H1 (cell line): ENCODE data around the gene OTOP3. TPM values are rescaled to one million over a fixed set of nuclear protein-coding genes. Genes with fewer than 3 reads are reported as not detected.

Source experiments
- CTCF ChIA-PET: fragments of 300-600 bp; sonication (Branson Sonifier 250); formaldehyde crosslinking; loops from one replicate; lab custom pipeline; 2021; ENCODE audit not compliant: partially characterized antibody; lab: Charles Lee
- POLR2A ChIA-PET: fragments of 300-600 bp; sonication (Branson Sonifier 250); formaldehyde crosslinking; loops from one replicate; lab custom pipeline; 2021; ENCODE audit warnings: inconsistent platforms; ENCODE audit not compliant: partially characterized antibody; lab: Charles Lee
- DNase-seq, 2 experiments: peaks; one replicate each; pipeline versions ENCODE4 v3.0.0 to v3.0.0-alpha.2; 2010 to 2022; ENCODE audit warnings: low spot score in 2 of 2, low read depth in 1 of 2, mixed read lengths in 1 of 2
- FAIRE-seq: peaks from 2 replicates; lab custom pipeline; 2011; peaks lifted over from hg19 to GRCh38; lab: Jason Lieb, UNC
- H2AFZ ChIP-seq: 2 replicates; pipeline ENCODE4 v1.8.1; 2012; ENCODE audit warnings: low read length, inconsistent platforms
- H2AK5ac ChIP-seq: 2 replicates; pipeline ENCODE4 v1.6.1; 2013; ENCODE audit warnings: low read depth, low read length
- H2BK120ac ChIP-seq: replicated peaks from 2 replicates; pipeline ENCODE3; 2013; ENCODE audit warnings: low read depth, low read length, inconsistent platforms
- H2BK12ac ChIP-seq: 2 replicates; pipeline ENCODE4 v1.6.1; 2013; ENCODE audit warnings: low read depth, low read length
- H2BK15ac ChIP-seq: 2 replicates; pipeline ENCODE4 v1.6.1; 2013; ENCODE audit warnings: low read length
- H2BK20ac ChIP-seq: 2 replicates; pipeline ENCODE4 v1.6.1; 2013; ENCODE audit warnings: low read length
- H2BK5ac ChIP-seq: 2 replicates; pipeline ENCODE4 v1.6.1; 2013; ENCODE audit warnings: low read depth, low read length
- H3K14ac ChIP-seq: 2 replicates; pipeline ENCODE4 v1.6.1; 2013; ENCODE audit warnings: inconsistent platforms; ENCODE audit not compliant: insufficient read length
- H3K18ac ChIP-seq: 2 replicates; pipeline ENCODE4 v1.6.1; 2013; ENCODE audit warnings: low read length; ENCODE audit errors: extremely low read depth
- H3K23ac ChIP-seq: 2 replicates; pipeline ENCODE4 v1.6.1; 2013; ENCODE audit warnings: inconsistent platforms; ENCODE audit not compliant: insufficient read length
- H3K23me2 ChIP-seq: 2 replicates; pipeline ENCODE4 v1.6.1; 2013; ENCODE audit warnings: low read depth, low read length
- H3K27ac ChIP-seq: 2 replicates; pipeline ENCODE4 v1.6.1; 2011; ENCODE audit warnings: low read depth, low read length, inconsistent platforms
- H3K27me3 ChIP-seq, 4 experiments: replicated peaks in 1 of 4; 1 replicate in 1 of 4; 2 replicates in 3 of 4; pipeline versions ENCODE4 v1.6.1 to v1.8.1; 2011 to 2013; ENCODE audit warnings: low read length in 3 of 4, mild to moderate bottlenecking in 3 of 4, inconsistent platforms in 2 of 4, mixed read lengths in 2 of 4, moderate library complexity in 1 of 4; ENCODE audit not compliant: control insufficient read depth in 3 of 4, insufficient read depth in 3 of 4; ENCODE audit errors: extremely low read depth in 1 of 4
- H3K36me3 ChIP-seq, 4 experiments: 2 replicates each; pipeline versions ENCODE4 v1.6.1 to v1.8.1; 2011 to 2013; ENCODE audit warnings: mild to moderate bottlenecking in 4 of 4, low read length in 3 of 4, moderate library complexity in 2 of 4, control low read depth in 1 of 4, inconsistent platforms in 1 of 4; ENCODE audit not compliant: insufficient read depth in 4 of 4, control insufficient read depth in 2 of 4
- H3K4ac ChIP-seq: replicated peaks from 2 replicates; pipeline ENCODE3; 2013; ENCODE audit warnings: low read length, low read depth, mixed read lengths, inconsistent platforms; ENCODE audit not compliant: insufficient read length
- H3K4me1 ChIP-seq, 4 experiments: replicated peaks in 1 of 4; 1 replicate in 1 of 4; 2 replicates in 3 of 4; pipeline versions ENCODE4 v1.6.1 to v1.8.1; 2011 to 2013; ENCODE audit warnings: low read length in 3 of 4, inconsistent platforms in 2 of 4, mixed read lengths in 1 of 4; ENCODE audit not compliant: insufficient read depth in 4 of 4, control insufficient read depth in 3 of 4
- H3K4me2 ChIP-seq, 2 experiments: 2 replicates each; pipeline versions ENCODE4 v1.6.1 to v1.8.1; 2011 to 2013; ENCODE audit warnings: low read depth in 2 of 2, low read length in 2 of 2, control low read depth in 1 of 2, inconsistent platforms in 1 of 2, mild to moderate bottlenecking in 1 of 2; ENCODE audit not compliant: insufficient read depth in 1 of 2
- H3K4me3 ChIP-seq, 4 experiments: fragments of 200-600, 300-600 bp in 1 of 4; sonication (generic), shearing (Covaris generic), sonication (Bioruptor Twin) in 1 of 4; 2 replicates each; pipeline versions ENCODE4 v1.5.1 to v1.8.1; 2011 to 2016; ENCODE audit warnings: low read length in 4 of 4, low read depth in 3 of 4, control low read depth in 2 of 4, inconsistent platforms in 2 of 4, mild to moderate bottlenecking in 2 of 4, mixed read lengths in 1 of 4, moderate library complexity in 1 of 4; ENCODE audit not compliant: insufficient read depth in 2 of 4; ENCODE audit errors: extremely low read depth in 1 of 4
- H3K56ac ChIP-seq: replicated peaks from 2 replicates; pipeline ENCODE3; 2013; ENCODE audit warnings: low read depth, mild to moderate bottlenecking, mixed read lengths, low read length, inconsistent platforms; ENCODE audit not compliant: insufficient read length
- H3K79me1 ChIP-seq: 2 replicates; pipeline ENCODE4 v1.6.1; 2013; ENCODE audit warnings: low read depth, low read length, control low read depth
- H3K79me2 ChIP-seq, 2 experiments: 2 replicates each; pipeline versions ENCODE4 v1.6.1 to v1.8.1; 2012 to 2013; ENCODE audit warnings: low read length in 2 of 2, mild to moderate bottlenecking in 2 of 2, inconsistent platforms in 1 of 2; ENCODE audit not compliant: insufficient read depth in 2 of 2, control insufficient read depth in 1 of 2
- H3K9ac ChIP-seq, 4 experiments: replicated peaks in 1 of 4; 1 replicate in 1 of 4; 2 replicates in 3 of 4; pipeline versions ENCODE4 v1.6.1 to v1.8.1; 2011 to 2013; ENCODE audit warnings: low read depth in 3 of 4, low read length in 3 of 4, control low read depth in 2 of 4, mild to moderate bottlenecking in 2 of 4, moderate library complexity in 2 of 4, inconsistent platforms in 1 of 4; ENCODE audit errors: extremely low read depth in 1 of 4
- H3K9me3 ChIP-seq, 2 experiments: 2 replicates each; pipeline versions ENCODE4 v1.6.1 to v1.8.1; 2012 to 2013; ENCODE audit warnings: mild to moderate bottlenecking in 2 of 2, moderate library complexity in 2 of 2, control low read depth in 1 of 2, inconsistent platforms in 1 of 2, low read depth in 1 of 2, low read length in 1 of 2, mixed read lengths in 1 of 2; ENCODE audit not compliant: insufficient read depth in 2 of 2
- H4K20me1 ChIP-seq, 2 experiments: replicated peaks in 1 of 2; 2 replicates each; pipeline versions ENCODE3 to v1.8.1; 2011 to 2013; ENCODE audit warnings: inconsistent platforms in 2 of 2, low read length in 2 of 2, mild to moderate bottlenecking in 1 of 2; ENCODE audit not compliant: insufficient read depth in 2 of 2, control insufficient read depth in 1 of 2
- H4K5ac ChIP-seq: 2 replicates; pipeline ENCODE4 v1.6.1; 2013; ENCODE audit warnings: low read length, low read depth, mixed read lengths, inconsistent platforms; ENCODE audit not compliant: insufficient read length
- H4K8ac ChIP-seq: 2 replicates; pipeline ENCODE4 v1.8.0; 2013; ENCODE audit warnings: mild to moderate bottlenecking, moderate library complexity, low read length, inconsistent platforms; ENCODE audit not compliant: insufficient read depth; ENCODE audit errors: extremely low read depth
- H4K91ac ChIP-seq: replicated peaks from 2 replicates; pipeline ENCODE3; 2013; ENCODE audit warnings: low read length, mixed read lengths, inconsistent platforms; ENCODE audit not compliant: insufficient read length
- CHD2 ChIP-seq: IDR thresholded peaks from 2 replicates; pipeline ENCODE4 v1.6.1; 2012; ENCODE audit warnings: low read length, improper control_type of control experiment
- JUND ChIP-seq: IDR thresholded peaks from 2 replicates; pipeline ENCODE4 v1.6.1; 2011; ENCODE audit warnings: mild to moderate bottlenecking, improper control_type of control experiment, low read length
- KDM5A ChIP-seq: fragments of 200-600 bp; IDR thresholded peaks from 2 replicates; pipeline ENCODE4 v1.7.1; 2012; ENCODE audit warnings: mild to moderate bottlenecking, low read length, inconsistent platforms, mixed read lengths
- PHF8 ChIP-seq: fragments of 200-600 bp; sonication (generic); conservative IDR thresholded peaks from 2 replicates; pipeline ENCODE4 v1.7.1; 2012; ENCODE audit warnings: low read depth, mild to moderate bottlenecking, inconsistent platforms, low read length, moderate library complexity
- POU5F1 ChIP-seq: IDR thresholded peaks from 2 replicates; pipeline ENCODE4 v1.6.1; 2011; ENCODE audit warnings: low read depth, mild to moderate bottlenecking, low read length, moderate library complexity
- RBBP5 ChIP-seq: IDR thresholded peaks from 2 replicates; pipeline ENCODE4 v1.7.1; 2012; ENCODE audit warnings: low read depth, mild to moderate bottlenecking, inconsistent platforms, low read length, moderate library complexity, borderline replicate concordance
- RNF2 ChIP-seq: fragments of 200-900, 300-1000 bp; sonication (generic); IDR thresholded peaks from 2 replicates; pipeline ENCODE4 v1.7.1; 2016; ENCODE audit warnings: borderline replicate concordance, low read depth, mild to moderate bottlenecking, antibody characterized with exemption, low read length; ENCODE audit not compliant: poor library complexity, severe bottlenecking; ENCODE audit errors: missing control alignments
- SAP30 ChIP-seq: fragments of 300-600 bp; sonication (generic); IDR thresholded peaks from 2 replicates; pipeline ENCODE4 v1.7.1; 2012; ENCODE audit warnings: low read length, moderate library complexity, mild to moderate bottlenecking, inconsistent platforms; ENCODE audit not compliant: insufficient read depth, insufficient replicate concordance
- TAF1 ChIP-seq: IDR thresholded peaks from 2 replicates; pipeline ENCODE4 v1.6.1; 2011; ENCODE audit warnings: mild to moderate bottlenecking, low read depth, low read length
- TBP ChIP-seq: IDR thresholded peaks from 2 replicates; pipeline ENCODE4 v1.6.1; 2011; ENCODE audit warnings: low read depth, low read length, improper control_type of control experiment
- WGBS, 2 experiments: shearing (Covaris generic) in 1 of 2; methylation state at CpG; one replicate each; pipeline versions ENCODE4 v1.1.6 to v1.1.7; 2013 to 2015; ENCODE audit warnings: low lambda C conversion rate in 2 of 2, mixed read lengths in 2 of 2, inconsistent platforms in 1 of 2, low coverage in 1 of 2, missing lambda C conversion rate in 1 of 2; ENCODE audit not compliant: insufficient replicate concordance in 2 of 2, insufficient coverage in 1 of 2, insufficient read length in 1 of 2; ENCODE audit errors: extremely low coverage in 1 of 2, missing lambda C conversion rate in 1 of 2; 5-methylcytosine and 5-hydroxymethylcytosine counted together
- polyA plus RNA-seq, 7 experiments: library from polyadenylated mRNA; depleted of rRNA in 3 of 7; stranded (reverse) in 5 of 7; unstranded in 2 of 7; fragments of >200 nt in 5 of 7; fragments of 200-250 nt in 2 of 7; gene quantifications; 1 replicate in 5 of 7; 2 replicates in 1 of 7; 4 replicates in 1 of 7; pipeline versions ENCODE4 v1.2.1 to v1.2.3, GENCODE V29; 2011 to 2013; ENCODE audit warnings: missing spikeins in 2 of 7, mixed read lengths in 2 of 7
- total RNA-seq: library from RNA; stranded (reverse); fragmentation: NEBNext Ultra II Directional; extraction: Animal tissue kit (Norgen Biotek cat#: 25700); gene quantifications from 2 replicates; pipeline ENCODE4 v1.2.1, GENCODE V29; 2021
- TF ChIP-seq, protein P1 (sequence below): IDR thresholded peaks from 2 replicates; pipeline ENCODE4 v1.6.1; 2012; ENCODE audit warnings: low read length, inconsistent platforms

The OTOP3 gene
- total and polyA plus RNA-seq, 2 of the 8 experiments (the other 6 are each of a cell fraction or from before 2014, with no cell fraction given): 0.05 TPM; not detected in 1

DNA sequence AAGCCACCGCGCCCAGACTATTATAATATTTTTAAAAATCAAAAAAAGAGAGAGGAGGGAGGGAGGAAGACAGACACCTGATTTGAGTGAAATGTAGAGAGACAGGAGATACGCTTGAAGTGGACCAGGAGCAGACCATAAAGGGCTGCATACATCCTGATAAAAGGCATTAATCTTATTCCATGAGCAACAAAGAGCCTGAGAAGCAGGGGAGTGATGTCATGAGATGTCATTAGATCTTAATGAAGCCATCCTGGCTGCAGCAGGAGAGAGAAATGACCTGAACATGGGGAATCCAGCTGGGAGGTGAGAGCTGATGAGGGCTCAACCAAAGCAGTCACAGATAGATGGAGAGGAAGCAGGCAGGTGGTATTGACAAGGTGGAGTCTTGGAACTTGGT lies 42.1 kb downstream of the OTOP3 start:
- Histone ChIP-seq H3K23me2 (peaks cover 12% of the 10 kb centered on the region; the same call in 1 of the 2 replicates), H3K4me2 (no peak overlapping the region), H3K56ac (no peak overlapping the region), H2BK20ac (no peak overlapping the region), H3K23ac (no peak overlapping the region), H3K9me3 (no peaks in the 10 kb centered on the region), H3K27me3 (peaks cover 10 to 26% (median 23%) of the 10 kb centered on the region in 4 experiments), H2BK15ac (no peak overlapping the region), H2BK12ac (no peak overlapping the region), H4K91ac (no peak overlapping the region), H2AFZ (no peak overlapping the region), H3K14ac (no peak overlapping the region), H3K9ac (no peak overlapping the region), H3K4ac (no peak overlapping the region), H4K20me1 (no peaks in the 10 kb centered on the region), H3K36me3 (no peaks in the 10 kb centered on the region), H3K27ac (no peak overlapping the region), H4K5ac (no peak overlapping the region), H3K79me2 (no peaks in the 10 kb centered on the region), H3K4me1 (peaks cover 4 to 8% (median 7%) of the 10 kb centered on the region in 4 experiments), H3K4me3 (no peak overlapping the region), H2AK5ac (no peak overlapping the region), H2BK120ac (no peak overlapping the region), H3K18ac (no peak overlapping the region), H4K8ac (no peak overlapping the region), H2BK5ac (no peak overlapping the region), H3K79me1 (no peaks in the 10 kb centered on the region; the same call in 1 of the 2 replicates)
- 63% methylated on average over 1 of the region's 3 CpGs; no CpG with 5 or more reads in 1 of the 2 experiments for WGBS, 2 experiments
- no peak for FAIRE-seq
- ChIA-PET POLR2A (interaction anchor here (0.8 to 1.5 kb wide), 2 partner anchors 9 to 14 kb away, joined by 3 to 5 read pairs; partner anchors contain the start of gene CDR2L), CTCF (interaction anchor here (0.6 to 5.8 kb wide), 5 partner anchors 11 to 26 kb away, joined by 3 to 30 read pairs (median 4); partner anchors contain the start of gene CDR2L)
- DNase-seq: no peak
- TF ChIP-seq JUND (no peak), PHF8 (no peak), KDM5A (no peak), TBP (no peak), SAP30 (no peak), RNF2 (no peak), TAF1 (no peak), CHD2 (no peak), RBBP5 (no peak), POU5F1 (no peak)
- TF ChIP-seq, protein P1, sequence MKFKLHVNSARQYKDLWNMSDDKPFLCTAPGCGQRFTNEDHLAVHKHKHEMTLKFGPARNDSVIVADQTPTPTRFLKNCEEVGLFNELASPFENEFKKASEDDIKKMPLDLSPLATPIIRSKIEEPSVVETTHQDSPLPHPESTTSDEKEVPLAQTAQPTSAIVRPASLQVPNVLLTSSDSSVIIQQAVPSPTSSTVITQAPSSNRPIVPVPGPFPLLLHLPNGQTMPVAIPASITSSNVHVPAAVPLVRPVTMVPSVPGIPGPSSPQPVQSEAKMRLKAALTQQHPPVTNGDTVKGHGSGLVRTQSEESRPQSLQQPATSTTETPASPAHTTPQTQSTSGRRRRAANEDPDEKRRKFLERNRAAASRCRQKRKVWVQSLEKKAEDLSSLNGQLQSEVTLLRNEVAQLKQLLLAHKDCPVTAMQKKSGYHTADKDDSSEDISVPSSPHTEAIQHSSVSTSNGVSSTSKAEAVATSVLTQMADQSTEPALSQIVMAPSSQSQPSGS: no peak
